GM19023 (cell line): ENCODE data around the gene ELL3.
A peak's percentile ranks its signal among the peaks of the same experiment; 100 is the strongest.
"Not testable (repeated sequence)": the region's sequence is repeated elsewhere in the genome, so short reads cannot be mapped to it uniquely, and the experiment has no call there.

Source experiments
- ATAC-seq: cut with Tn5 transposase; IDR thresholded peaks from one replicate; pipeline ENCODE4 v1.9.1; 2021; ENCODE audit warnings: mild to moderate bottlenecking, moderate library complexity; ENCODE audit not compliant: unreplicated experiment

Gene ELL3

GRCh38 chr15:43791993-43792760 lies 15.4 kb upstream of the ELL3 start, which contains the start of gene SERF2:
TSS of gene SERF2 (plus strand) at chr15:43792320. CDS start at chr15:43792377, 57 bp downstream.
- ATAC-seq, result peak; percentile 87

GRCh38 chr15:43789409-43789808 lies 12.6 kb upstream of the ELL3 start:
- ATAC-seq, result no peak

GRCh38 chr15:43779016-43779415 lies 2.2 kb upstream of the ELL3 start:
- ATAC-seq, result no peak

GRCh38 chr15:43777267-43777914 lies 625 bp upstream of the ELL3 start:
- peak; percentile 54 for ATAC-seq

- peak; percentile 69 for ATAC-seq
These were observed 557 bp downstream of the ELL3 start for GRCh38 chr15:43776101-43776717.

- ATAC-seq, result no peak
These were observed 1.3 kb downstream of the ELL3 start for GRCh38 chr15:43775411-43775965.

GRCh38 chr15:43774062-43774461 lies 2.7 kb downstream of the ELL3 start:
- no peak for ATAC-seq

- ATAC-seq, result no peak
These were observed 4.1 kb downstream of the ELL3 start for GRCh38 chr15:43772624-43773023.

- no peak for ATAC-seq
These were observed 5.0 kb downstream of the ELL3 start for GRCh38 chr15:43771816-43772215.

- ATAC-seq, result no peak
These were observed 7.1 kb downstream of the ELL3 start for GRCh38 chr15:43769584-43770228.

- ATAC-seq, result no peak
These were observed 12.8 kb downstream of the ELL3 start for GRCh38 chr15:43763819-43764446.

- ATAC-seq, result no peak
These were observed 13.9 kb downstream of the ELL3 start for GRCh38 chr15:43762824-43763223.

- no peak for ATAC-seq
These were observed 24.9 kb downstream of the ELL3 start for GRCh38 chr15:43751885-43752284.

GRCh38 chr15:43749690-43750345 lies 26.9 kb downstream of the ELL3 start:
- ATAC-seq, result peak; percentile 34

GRCh38 chr15:43748376-43748775 lies 28.4 kb downstream of the ELL3 start:
- no peak for ATAC-seq

GRCh38 chr15:43746903-43747309 lies 29.9 kb downstream of the ELL3 start:
- peak; percentile 11 for ATAC-seq

GRCh38 chr15:43746245-43746902 lies 30.4 kb downstream of the ELL3 start, which contains the start of gene PDIA3:
TSS of gene PDIA3 (plus strand) at chr15:43746438. CDS start at chr15:43746540, 102 bp downstream.
- peak; percentile 82 for ATAC-seq

GRCh38 chr15:43735416-43735815 lies 41.4 kb downstream of the ELL3 start:
- ATAC-seq, result peak; percentile 30

GRCh38 chr15:43728053-43728725 lies 48.6 kb downstream of the ELL3 start:
- not testable (repeated sequence) for ATAC-seq
